HG03045 (cell line): ENCODE measurements around the gene CORO1C.

Experiments
- ATAC-seq: cut with Tn5 transposase; IDR thresholded peaks from one replicate; pipeline ENCODE4 v1.9.1; 2021; ENCODE audit warnings: mild to moderate bottlenecking, moderate library complexity; ENCODE audit not compliant: unreplicated experiment

The CORO1C gene

DNA sequence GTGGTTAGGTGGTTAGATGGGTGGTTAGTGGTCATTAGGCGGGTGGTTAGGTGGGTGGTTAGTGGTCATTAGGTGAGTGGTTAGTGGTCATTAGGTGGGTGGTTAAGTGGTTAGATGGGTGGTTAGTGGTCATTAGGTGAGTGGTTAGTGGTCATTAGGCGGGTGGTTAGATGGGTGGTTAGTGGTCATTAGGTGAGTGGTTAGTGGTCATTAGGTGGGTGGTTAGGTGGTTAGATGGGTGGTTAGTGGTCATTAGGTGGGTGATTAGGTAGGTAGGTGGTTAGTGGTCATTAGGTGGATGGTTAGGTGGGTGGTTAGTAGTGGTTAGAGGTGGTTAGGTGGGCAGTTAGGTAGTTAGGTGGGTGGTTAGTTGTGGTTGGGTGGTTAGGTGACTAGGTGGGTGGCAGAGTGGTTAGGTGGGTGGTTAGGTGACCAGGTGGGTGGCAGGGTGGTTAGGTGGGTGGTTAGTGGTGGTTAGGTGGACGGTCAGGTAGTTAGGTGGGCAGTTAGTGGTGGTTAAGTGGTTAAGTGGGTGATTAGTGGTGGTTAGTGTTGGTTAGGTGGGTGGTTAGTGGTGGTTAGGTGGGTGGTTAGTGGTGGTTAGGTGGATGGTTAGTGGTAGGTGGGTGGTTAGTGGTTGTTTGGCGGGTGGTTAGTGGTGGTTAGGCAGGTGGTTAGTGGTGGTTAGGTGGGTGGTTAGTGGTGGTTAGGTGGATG, 125.5 kb downstream of the CORO1C start:
- no peak for ATAC-seq

DNA sequence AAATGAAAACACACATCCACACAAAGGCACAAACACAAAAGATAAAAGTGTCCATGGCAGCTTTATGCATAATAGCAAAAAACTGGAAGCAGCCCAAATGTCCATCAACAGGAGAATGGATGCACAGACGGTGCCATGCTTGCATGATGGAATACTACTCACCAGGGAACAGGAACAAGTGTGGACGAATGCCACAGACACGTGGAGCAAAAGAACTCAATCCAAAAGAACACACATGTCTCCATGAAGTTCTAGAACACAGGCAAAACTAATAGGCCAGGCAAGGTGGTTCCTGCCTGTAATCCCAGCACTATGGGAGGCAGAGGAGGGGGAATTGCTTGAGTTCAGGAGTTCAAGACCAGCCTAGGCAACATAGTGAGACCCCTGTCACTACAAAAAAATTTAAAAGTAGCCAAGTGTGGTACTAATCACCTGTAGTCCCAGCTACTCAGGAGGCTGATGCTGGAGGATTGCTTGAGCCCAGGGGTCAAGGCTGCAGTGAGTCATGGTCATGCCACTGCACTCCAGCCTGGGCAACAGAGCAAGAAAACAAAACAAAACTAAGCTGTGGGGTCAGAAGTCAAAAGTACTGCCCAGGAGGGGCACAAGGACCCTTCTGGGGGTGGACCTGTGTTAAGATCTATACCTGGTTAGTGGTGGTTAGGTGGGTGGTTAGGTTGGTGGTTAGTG, 126.2 kb downstream of the CORO1C start:
- ATAC-seq, result no peak

DNA sequence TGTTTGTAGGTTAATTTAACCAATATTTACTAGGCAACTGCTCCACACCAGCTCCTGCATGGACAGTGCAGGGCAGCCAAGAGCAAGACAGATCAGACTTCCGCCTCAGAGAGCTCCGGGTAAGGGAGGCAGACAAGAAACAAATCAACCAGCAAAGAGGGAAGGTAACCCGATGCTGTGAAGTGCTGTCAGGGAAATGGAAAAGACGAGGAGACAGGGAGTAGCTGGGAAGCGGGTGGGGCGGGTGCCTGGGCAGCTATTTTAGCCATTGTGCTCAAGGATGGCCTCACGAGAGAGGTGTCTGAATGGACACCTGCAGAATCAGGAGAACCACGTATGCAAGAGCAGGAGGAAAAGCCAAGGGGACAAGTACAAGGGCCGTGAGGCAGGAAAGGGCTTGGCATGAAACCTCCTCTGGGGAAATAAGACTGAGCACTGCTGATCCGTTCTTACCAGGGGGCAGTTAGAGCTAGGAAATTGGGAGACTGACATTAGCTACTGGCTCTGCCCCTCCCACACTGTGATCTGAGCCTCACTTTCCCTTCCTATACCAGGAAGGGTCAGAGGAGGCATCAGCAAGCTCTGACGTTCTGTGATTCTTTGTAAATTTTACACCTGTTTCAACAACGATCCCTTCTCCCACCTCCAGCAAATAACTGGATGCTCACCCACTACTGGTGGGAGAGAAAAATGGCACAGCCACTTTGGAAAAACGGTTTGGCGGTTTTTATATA, 126.9 kb downstream of the CORO1C start:
- ATAC-seq, result no peak

DNA sequence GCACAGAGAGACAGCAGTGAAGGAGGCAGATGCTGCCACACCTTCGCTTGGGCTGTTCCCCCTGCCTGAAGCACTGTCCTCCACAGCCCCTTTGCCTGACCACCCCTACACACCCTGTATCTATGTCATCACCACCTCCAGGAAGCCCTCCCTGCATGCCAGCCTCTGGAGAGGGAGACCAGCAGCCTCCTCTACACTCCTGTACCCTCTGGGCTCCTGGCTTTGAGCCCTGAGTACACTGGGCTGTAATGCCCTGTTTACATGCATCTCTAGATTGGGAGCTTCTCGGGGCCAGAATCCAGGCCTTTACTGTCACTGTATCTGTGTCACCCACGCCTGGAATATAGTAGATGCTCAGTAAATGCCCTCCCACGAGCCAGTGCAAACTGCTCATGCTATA, 127.6 kb downstream of the CORO1C start:
- ATAC-seq, result no peak

DNA sequence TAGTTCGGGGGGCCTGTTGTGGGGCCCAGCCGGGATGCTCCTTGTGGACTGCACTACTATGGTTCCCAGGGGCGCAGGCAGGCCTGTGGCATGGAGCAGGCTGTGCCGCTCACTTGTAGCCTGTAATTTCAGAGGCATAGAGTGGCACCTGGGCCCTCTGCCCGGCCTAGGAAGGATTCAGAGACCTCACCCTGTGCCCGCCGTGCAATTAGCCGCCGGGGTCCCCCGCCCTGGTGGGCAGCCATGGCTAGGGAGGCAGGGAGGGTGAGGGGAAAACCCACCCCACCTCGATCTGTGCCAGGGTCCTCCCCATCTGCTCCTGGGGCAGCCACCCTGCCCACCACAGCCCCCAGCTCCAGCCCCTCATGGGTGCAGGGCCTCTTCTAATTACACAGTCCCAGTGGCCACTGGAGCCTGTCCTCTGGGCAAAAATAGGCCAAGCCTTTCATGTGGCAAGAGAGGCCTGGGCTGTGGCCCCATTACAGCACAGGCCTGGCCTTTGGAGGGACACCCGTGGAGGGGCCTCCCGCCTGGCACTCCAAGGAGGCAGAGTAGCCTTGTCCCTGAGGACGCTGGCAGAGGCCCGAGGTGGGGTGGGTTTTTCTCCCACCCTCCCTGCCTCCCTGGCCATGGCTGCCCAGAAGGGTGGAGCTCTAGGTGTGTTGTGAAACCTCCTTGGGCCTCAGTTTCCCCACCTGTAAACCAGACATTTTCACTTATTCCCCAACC, 128.2 kb downstream of the CORO1C start:
- ATAC-seq, result no peak

DNA sequence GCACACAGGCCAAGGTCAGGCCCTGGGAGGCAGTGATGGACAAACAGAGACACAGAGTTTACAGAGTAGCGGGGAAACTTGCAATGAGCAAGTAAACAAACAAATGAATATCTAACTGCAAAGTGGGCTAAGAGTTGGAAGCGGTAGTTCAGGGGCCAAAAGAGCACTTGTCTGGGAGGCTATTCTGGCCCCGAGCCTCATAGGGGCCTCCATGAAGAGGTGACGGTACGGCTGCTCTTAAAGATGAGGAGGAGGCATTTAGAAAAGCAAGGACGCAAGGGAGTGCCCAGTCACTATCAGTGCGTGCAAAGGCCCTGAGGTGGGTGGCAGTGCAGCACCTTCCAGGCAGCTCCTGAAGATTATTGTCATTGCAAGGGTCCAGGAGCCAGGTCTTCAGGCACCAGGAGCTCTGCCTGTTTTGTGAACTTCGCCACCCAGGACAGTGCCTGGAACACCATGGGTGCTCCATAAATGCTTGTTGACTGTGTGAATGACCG, 129.1 kb downstream of the CORO1C start:
- no peak for ATAC-seq

DNA sequence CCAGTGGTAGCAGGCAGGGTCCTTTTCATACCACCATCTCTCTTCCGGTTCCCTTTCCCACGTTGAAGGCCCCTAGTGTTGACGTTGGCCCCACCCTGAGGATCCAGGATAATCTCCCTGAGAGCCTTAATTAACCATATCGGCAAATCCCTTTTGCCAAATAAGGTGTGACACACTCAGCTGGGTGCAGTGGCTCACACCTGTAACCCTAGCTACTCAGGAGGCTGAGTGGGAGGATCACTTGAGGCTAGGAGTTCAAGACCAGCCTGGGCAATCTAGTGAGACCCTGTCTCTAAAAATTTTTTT, 130.7 kb downstream of the CORO1C start:
- no peak for ATAC-seq

DNA sequence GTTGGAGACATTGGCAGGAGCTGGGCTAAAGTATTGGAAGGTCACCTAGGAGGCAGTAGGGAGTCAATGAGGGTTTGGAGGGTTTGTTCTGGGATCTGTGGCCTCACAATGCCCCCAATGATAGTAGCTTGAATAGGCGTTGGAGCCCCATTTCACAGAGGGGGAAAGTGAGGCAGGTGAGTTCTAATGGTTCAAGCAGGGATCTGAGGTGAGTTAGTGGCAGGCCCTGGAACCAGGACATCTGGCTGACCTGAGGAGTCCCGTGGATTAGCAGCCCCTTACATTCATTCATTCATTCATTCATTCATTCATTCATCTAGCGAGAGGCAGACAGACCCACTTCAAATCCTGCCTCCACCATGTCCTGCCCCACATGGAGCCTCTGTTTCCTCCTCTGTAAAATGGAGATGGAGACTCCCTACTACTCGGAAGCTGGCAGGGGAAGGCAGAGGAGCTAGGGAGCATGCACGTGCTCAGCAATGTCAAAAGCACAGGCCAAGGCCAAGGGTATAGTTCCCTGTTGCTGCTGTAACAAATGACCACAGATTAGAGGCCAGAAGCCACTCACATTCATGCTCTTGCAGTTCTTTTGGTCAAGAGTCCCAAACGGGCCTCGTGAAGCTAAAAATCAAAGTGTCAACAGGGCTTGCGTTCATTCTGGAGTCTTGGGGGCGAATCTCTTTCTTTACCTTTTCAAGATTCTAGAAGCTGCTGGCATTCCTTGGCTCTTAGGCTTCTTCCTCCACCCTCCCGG, 131.2 kb downstream of the CORO1C start:
- ATAC-seq, result no peak

DNA sequence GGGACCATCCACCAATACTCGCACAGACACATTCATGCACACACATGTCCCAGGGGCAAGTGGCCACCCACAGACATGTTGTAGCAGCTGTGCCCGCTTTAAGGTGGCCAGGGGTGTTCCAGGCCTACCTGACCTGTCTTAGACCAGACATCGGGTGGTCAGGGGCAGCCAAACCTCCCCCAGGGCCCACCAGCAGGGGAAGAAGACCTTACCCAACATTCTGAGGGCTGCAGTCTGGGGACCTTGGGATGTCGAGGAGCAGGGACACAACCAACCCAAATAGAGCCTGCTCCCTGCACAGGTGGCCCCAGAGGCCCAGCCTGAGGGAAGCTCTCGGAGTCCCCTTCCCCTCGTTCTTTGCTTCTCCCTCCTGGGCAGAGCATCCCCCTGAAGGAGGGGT, 131.8 kb downstream of the CORO1C start:
- ATAC-seq, result no peak

DNA sequence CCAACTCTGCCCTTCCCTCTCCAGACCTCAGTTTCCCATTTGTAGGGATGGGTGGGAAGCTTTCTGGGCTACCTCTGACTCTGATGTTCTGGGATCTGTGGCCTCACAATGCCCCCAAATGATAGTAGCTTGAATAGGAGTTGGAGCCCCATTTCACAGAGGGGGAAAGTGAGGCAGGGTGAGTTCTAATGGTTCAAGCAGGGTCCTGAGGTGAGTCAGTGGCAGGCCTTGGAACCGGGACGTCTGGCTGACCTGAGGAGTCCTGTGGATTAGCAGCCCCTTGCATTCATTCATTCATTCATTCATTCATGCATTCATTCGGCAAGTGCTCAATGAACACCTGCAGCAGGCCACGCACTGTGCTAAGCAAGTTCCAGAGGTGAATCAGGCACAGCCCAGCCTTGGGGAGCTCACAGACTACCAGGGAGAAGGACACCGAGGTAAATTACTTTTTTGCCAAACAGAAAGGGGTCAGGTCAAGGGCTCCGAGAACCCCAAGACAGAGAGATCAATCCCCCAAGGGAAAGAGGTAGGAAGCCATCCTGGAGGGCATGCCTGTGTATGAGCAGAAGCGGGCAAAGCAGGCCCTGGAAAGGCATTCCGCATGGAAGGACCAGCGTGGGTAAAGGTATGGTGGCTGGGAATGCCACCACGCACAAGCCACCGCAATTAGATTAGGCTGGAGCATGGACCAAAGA, 132.6 kb downstream of the CORO1C start:
- ATAC-seq, result no peak

DNA sequence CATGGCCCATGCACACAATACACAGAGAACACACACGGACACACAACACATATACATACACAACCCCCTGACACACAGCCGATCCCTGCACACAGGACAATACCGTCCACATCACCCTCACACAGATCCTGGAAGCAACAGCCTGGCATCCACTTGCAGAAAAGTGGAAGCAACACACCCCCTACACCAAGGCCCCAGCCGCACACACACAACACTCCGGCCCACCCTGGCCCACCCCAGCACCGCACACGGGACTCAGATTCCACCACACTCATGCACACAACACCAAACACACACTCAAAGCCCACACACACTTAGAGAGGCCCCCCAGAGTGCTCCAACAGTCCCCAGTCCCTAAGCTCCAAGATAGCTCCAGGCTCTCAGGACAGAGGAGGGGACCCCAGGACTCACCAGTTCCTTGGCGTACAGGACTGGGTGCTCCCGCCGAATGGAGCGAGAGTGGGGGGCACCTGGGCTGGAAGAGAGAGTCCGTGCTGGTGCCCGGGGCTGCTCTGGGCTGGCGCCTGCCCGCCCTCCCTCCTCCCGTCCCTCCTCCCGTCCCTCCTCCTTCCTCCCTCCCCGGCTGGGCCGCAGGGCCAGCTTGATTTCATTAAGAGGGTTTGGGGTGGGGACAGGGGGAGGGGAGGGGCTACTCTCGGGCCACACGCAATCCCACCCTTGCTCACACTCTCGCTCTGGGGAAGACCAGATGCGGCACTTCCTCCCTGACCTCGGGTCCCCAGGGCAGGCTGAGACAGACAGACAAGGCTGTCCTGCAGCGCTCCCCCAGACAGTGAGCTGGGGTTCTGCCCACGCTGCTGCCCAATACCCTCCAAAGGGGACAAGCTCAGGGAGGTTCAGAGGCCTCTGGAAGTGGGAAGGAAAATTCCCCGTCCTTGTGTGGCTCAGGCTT, 133.5 kb downstream of the CORO1C start, which contains the start of gene TMEM119:
Gene TMEM119, minus strand, starts transcription at position 526 of the 913 bp plus-strand sequence. CDS start 5,701 bp downstream, outside the sequence.
- no peak for ATAC-seq

DNA sequence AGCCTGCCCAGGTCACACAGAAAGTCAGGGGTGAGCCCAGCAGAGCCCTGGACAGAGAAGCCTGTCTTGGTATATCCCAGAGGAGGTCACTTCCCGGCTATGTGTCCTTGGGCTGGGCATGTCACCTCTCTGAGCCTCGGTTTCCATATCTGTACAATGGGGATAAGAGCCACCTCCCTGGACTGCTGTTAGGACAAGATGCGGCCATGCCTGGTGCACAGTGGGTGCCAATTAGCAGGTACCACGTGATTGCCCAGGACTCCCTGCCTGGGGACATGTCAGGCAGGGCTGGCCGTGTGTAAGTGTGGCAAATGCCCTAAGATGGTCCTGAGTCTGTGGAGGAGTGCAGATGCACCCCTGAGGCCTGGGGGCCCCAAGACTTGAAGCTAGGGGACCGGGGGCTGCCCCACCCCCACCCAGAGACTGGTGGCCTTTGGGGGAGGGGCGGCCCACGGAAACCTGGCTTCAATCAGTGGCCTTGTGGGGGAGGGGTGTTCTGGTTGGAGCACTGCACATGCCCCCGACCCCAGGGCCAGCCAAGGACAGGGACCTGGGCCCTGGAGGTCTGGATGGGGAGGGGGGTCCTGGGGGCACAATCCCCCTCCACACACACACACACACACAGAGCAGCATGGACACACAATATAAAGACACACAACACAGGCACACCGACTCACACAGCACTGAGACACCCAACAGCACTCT, 134.3 kb downstream of the CORO1C start:
- no peak for ATAC-seq

DNA sequence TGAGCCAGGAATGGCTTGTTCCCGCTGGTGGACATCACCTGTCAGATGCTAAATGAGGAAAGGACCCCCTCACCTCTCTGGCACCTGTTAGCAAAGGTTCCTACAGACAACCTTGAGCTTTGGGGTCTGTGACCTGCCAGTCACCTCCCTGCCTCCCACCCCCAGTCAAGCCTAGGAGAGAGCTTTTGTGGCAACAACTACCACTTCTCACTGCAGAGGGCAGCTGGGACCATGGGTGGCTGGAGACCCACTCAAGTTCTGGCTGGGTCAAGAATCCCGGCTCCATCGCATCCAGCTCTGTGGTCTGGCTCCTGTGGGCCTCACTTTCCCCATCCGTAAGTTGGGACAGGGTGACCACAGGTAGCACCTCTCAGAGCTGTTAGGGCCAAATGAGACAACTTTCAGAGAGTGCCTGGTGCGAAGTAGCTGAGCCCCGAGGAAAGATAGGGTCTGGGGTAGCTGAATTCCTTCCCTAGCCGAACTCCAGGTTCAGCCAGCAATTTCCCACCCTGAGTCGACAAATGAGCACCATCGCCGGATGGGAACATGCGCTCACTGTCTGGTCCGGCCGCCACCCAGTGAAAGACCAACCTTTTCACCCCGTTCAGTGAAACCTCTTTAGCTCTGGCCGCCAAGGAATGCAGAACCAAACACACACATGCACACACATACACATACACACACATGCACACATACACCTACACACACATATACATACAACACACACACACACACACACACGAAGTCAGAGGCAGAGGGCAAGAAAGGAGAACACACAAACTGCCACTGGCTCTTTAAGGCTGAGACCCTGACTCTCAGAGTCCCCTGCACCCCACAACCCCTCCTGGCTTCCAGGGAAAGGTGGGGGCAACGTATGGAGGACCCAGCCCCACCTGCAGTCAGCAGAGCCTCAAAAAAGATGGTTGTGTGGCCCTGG, 135.3 kb downstream of the CORO1C start:
- ATAC-seq, result no peak
